Measurements from ENCODE around the gene AGPAT2. TPM values are rescaled to one million over a fixed set of nuclear protein-coding genes. Genes with fewer than 3 reads are reported as not detected.

AGPAT2 gene
- total RNA-seq, 4 donors from 2014 or later = 22.0 to 52.8 (median 39.3) TPM

GRCh38 chr9:136660971-136661550, 26.2 kb downstream of the AGPAT2 start:
- Histone ChIP-seq H3K27ac (replicated peaks in 1 of 4) (peak overlapping the region in 3 of 4 donors; percentile 65 to 80 (median 72)), H3K4me3 (peak overlapping the region in 3 of 4 donors; percentile 53 to 65 (median 57)), H3K27me3 (peaks cover 0 to 92% (median 9%) of the 10 kb centered on the region in 4 donors), H3K36me3 (peaks cover 0 to 23% (median 6%) of the 10 kb centered on the region in 4 donors), H3K9me3 (no peaks in the 10 kb centered on the region), H3K4me1 (peaks cover 3 to 25% (median 21%) of the 10 kb centered on the region in 4 donors)
- TF ChIP-seq CTCF (IDR thresholded peaks at IDR 0.05) = no peak
- no peak for TF ChIP-seq EP300 (IDR thresholded peaks at IDR 0.05)
- no CpG with 5 or more reads among the region's 13 CpGs for WGBS
- intact Hi-C loops (cut with DNase I) = no loop called here
- no peak for DNase-seq (ENCODE audit: extremely low spot score)

DNA sequence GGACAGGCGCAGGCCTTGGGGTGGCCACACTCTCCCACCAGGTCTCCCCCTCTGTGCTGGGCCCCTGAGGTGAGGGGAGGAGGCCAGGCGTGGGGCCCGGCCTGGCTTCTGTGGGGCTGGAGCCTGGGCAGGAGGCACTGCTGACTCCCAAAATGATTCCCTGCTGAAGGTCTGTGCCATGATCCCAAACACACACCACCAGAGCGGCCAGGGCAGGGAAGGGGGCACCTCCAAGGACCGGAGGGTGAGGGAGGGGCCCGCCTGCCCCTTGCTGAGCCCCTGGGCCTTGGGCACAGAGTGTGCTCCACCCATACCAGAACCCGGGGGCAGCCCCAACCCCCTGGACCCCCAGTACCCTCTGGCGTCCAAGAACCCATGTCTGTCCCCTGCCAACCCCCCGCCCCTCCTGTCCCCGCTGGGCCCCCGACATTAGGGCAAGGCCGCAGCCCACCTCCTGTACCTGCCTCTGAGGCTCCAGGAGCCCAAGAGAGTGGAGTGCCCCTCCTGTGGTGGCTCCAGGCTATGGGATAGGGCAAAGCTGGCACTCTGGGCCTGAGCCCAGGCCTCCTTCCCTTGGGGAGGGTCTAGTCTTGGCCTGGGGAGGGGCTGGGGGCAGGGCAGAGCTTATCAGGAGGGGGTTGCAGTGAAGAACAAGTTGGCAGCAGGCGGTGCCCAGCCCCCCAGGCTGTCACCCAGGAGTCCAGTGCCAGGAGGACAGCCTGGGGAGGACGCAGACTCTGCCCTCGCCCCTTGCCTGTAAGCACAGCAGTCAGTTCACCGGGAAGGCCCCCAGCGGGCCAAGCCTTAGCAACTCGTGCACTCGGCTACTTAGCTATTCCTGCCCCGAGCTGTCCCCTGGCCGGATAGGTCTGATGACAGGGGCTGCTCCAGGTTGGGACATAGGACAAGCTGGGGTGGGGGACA, 27.1 kb downstream of the AGPAT2 start:
- intact Hi-C loops (cut with DNase I) = no loop called here
- peak overlapping the region; percentile 32 to 65 (median 48) for H3K4me3 ChIP-seq
- WGBS = 68% methylated on average over 12 of the region's 21 CpGs
- DNase-seq (ENCODE audit: extremely low spot score) = no peak
- no peak for TF ChIP-seq EP300 (IDR thresholded peaks at IDR 0.05)
- no peak for TF ChIP-seq CTCF (IDR thresholded peaks at IDR 0.05)
- no peak for TF ChIP-seq POLR2A (IDR thresholded peaks at IDR 0.05; ENCODE audit: low read depth)
- no peak for TF ChIP-seq POLR2AphosphoS5 (IDR thresholded peaks at IDR 0.05)
- peaks cover 2 to 26% (median 19%) of the 10 kb centered on the region in 4 donors for H3K4me1 ChIP-seq
- H3K9me3 ChIP-seq = no peaks in the 10 kb centered on the region
- H3K36me3 ChIP-seq = peaks cover 0 to 19% (median 5%) of the 10 kb centered on the region in 4 donors
- H3K27ac ChIP-seq (replicated peaks in 1 of 4) = peak overlapping the region; percentile 47 to 80 (median 68)
- peaks cover 0 to 97% (median 8%) of the 10 kb centered on the region in 4 donors for H3K27me3 ChIP-seq

DNA sequence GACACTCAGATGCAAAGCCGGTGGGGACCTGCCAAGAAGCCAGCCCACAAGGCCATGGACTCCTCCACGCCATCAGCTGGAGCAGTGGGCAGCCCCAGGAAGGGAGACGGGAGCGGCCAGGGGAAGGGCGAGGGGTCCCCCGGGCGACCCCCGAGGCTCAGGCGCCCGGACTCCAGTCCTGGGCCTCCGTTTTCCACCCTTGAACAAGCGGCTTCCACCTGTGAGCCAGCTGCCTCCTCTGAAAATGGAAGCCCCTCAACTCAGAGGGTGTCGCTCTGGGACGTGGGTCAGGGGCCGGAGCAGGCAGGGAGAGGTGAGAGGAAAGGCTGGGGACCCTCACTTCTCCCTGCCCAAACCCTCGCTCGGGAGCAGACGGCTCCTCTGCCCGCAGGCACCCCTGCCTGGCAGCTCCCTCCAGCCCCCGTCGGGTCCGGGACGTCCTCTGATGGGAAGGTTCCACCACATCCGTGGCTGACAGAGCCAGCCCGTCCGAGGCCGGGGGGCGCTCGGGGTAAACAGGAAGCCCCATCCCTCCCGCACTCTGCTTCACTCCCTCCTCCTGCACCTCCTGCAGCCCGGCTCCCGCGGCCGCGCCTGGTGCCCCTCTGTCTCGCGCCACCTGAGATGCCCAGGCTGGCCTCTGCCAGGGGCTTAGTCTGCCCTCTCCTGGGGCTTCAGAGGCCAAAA, 28.3 kb downstream of the AGPAT2 start:
- Histone ChIP-seq H3K9me3 (no peaks in the 10 kb centered on the region), H3K27ac (replicated peaks in 1 of 4) (peak overlapping the region; percentile 47 to 80 (median 68)), H3K4me1 (peaks cover 5 to 31% (median 17%) of the 10 kb centered on the region in 4 donors), H3K36me3 (peaks cover 0 to 8% (median 0%) of the 10 kb centered on the region in 4 donors), H3K4me3 (peak overlapping the region; percentile 32 to 65 (median 48)), H3K27me3 (peaks cover 0 to 88% (median 5%) of the 10 kb centered on the region in 4 donors)
- intact Hi-C loops (cut with DNase I) = no loop called here
- no peak for DNase-seq (ENCODE audit: extremely low spot score)
- WGBS = 38% methylated on average over 8 of the region's 37 CpGs
- TF ChIP-seq POLR2AphosphoS5 (IDR thresholded peaks at IDR 0.05) (no peak), POLR2A (IDR thresholded peaks at IDR 0.05; ENCODE audit: low read depth) (no peak), EP300 (IDR thresholded peaks at IDR 0.05) (no peak), CTCF (IDR thresholded peaks at IDR 0.05) (no peak)

- H3K9me3 ChIP-seq = no peaks in the 10 kb centered on the region
- TF ChIP-seq EP300 (IDR thresholded peaks at IDR 0.05) (no peak), CTCF (IDR thresholded peaks at IDR 0.05) (no peak), POLR2AphosphoS5 (IDR thresholded peaks at IDR 0.05) (no peak), POLR2A (IDR thresholded peaks at IDR 0.05; ENCODE audit: low read depth) (no peak)
- H3K36me3 ChIP-seq = peaks cover 0 to under 1% (median 0%) of the 10 kb centered on the region in 4 donors
- peaks cover 5 to 32% (median 20%) of the 10 kb centered on the region in 4 donors for H3K4me1 ChIP-seq
- no peak for DNase-seq (ENCODE audit: extremely low spot score)
- peak overlapping the region; percentile 47 to 80 (median 68) for H3K27ac ChIP-seq (replicated peaks in 1 of 4)
- peaks cover 0 to 86% (median 5%) of the 10 kb centered on the region in 4 donors for H3K27me3 ChIP-seq
- peak overlapping the region; percentile 32 to 65 (median 48) for H3K4me3 ChIP-seq
- intact Hi-C loops (cut with DNase I) = no loop called here
- 74% methylated on average over 30 of the region's 31 CpGs for WGBS
Observed at GRCh38 chr9:136657974-136658848, 29.0 kb downstream of the AGPAT2 start.
